Psoas muscle (tissue), 8 donors: Measurements from ENCODE around the gene AXIN1. TPM values are rescaled to one million over a fixed set of nuclear protein-coding genes. Genes with fewer than 3 reads are reported as not detected.
"Not testable (repeated sequence)": the region's sequence is repeated elsewhere in the genome, so short reads cannot be mapped to it uniquely, and the experiment has no call there.

Experiments
- ATAC-seq, 4 donors: fragments of 200-7000 bp; cut with Tn5 transposase; one replicate each; pipeline ENCODE4 v1.9.1; 2020; ENCODE audit warnings: moderate library complexity in 3 of 4, mild to moderate bottlenecking in 2 of 4
- DNase-seq, 2 donors: peaks; one replicate each; pipeline ENCODE4 v3.0.0-alpha.2; 2020
- H3K27ac ChIP-seq: fragments of 200-600 bp; one replicate; pipeline ENCODE4 v1.8.0; 2022
- H3K27me3 ChIP-seq, 3 donors: fragments of 200-600 bp in 1 of 3; one replicate each; pipeline versions ENCODE4 v1.6.1 to v1.8.0; 2013 to 2022; ENCODE audit warnings: low read length in 2 of 3, mild to moderate bottlenecking in 2 of 3, moderate library complexity in 1 of 3; ENCODE audit not compliant: insufficient read depth in 3 of 3
- H3K36me3 ChIP-seq, 2 donors: fragments of 200-600 bp in 1 of 2; one replicate each; pipeline versions ENCODE4 v1.6.1 to v1.8.0; 2013 to 2022; ENCODE audit warnings: low read depth in 1 of 2, mild to moderate bottlenecking in 1 of 2, moderate library complexity in 1 of 2; ENCODE audit not compliant: insufficient read depth in 1 of 2
- H3K4me1 ChIP-seq: fragments of 200-600 bp; one replicate; pipeline ENCODE4 v1.8.0; 2022
- H3K4me3 ChIP-seq: fragments of 200-600 bp; one replicate; pipeline ENCODE4 v1.8.0; 2022; ENCODE audit warnings: mild to moderate bottlenecking
- H3K9me3 ChIP-seq: fragments of 200-600 bp; one replicate; pipeline ENCODE4 v1.8.0; 2022
- WGBS, 3 donors: extraction: QIAGEN DNeasy Blood & Tissue Kit; methylation state at CpG; one replicate each; pipeline versions ENCODE4 v1.1.6 to v1.1.7; 2013; 5-methylcytosine and 5-hydroxymethylcytosine counted together
- intact Hi-C, 2 donors: fragments of 100-400 bp; cut with DNase I; formaldehyde crosslinking; loops; one replicate each; pipeline versions ENCODE4 v1.11.0 to v1.14.2; 2022
- polyA plus RNA-seq, 3 donors: library from polyadenylated mRNA; stranded (reverse); fragments of 200-250 nt; gene quantifications; one replicate each; pipeline ENCODE4 v1.2.3, GENCODE V29; 2013
- total RNA-seq, 4 donors: library from RNA; stranded (reverse); fragmentation: NEBNext Ultra II Directional in 2 of 4; extraction: Animal tissue kit (Norgen Biotek cat#: 25700) in 2 of 4; gene quantifications; one replicate each; pipeline versions ENCODE4 v1.2.1 to v1.2.4, GENCODE V29; 2021 to 2023
- TF ChIP-seq, protein P1 (sequence below): fragments of 200-600 bp; IDR thresholded peaks from one replicate; pipeline ENCODE4 v1.8.0; 2022; ENCODE audit warnings: antibody characterized with exemption
- donor health status: healthy with polysubstance abuse.
- donor health status: DM: no; HTN: no; CAD: no; lungs with moderate emphysema.
- donor health status: Bipolar disorder and iron deficiency.
- donor health status: healthy.
- donor health status: DM: yes; HTN: yes; CAD: no.
- donor health status: DM: no; HTN: no; CAD: no.
- donor health status: DM: no; HTN: no; CAD: no.
- donor health status: DM: yes; HTN: yes; CAD: no.

AXIN1 gene
- total and polyA plus RNA-seq, 7 donors, result 12.1 to 32.3 (median 23.2) TPM

DNA sequence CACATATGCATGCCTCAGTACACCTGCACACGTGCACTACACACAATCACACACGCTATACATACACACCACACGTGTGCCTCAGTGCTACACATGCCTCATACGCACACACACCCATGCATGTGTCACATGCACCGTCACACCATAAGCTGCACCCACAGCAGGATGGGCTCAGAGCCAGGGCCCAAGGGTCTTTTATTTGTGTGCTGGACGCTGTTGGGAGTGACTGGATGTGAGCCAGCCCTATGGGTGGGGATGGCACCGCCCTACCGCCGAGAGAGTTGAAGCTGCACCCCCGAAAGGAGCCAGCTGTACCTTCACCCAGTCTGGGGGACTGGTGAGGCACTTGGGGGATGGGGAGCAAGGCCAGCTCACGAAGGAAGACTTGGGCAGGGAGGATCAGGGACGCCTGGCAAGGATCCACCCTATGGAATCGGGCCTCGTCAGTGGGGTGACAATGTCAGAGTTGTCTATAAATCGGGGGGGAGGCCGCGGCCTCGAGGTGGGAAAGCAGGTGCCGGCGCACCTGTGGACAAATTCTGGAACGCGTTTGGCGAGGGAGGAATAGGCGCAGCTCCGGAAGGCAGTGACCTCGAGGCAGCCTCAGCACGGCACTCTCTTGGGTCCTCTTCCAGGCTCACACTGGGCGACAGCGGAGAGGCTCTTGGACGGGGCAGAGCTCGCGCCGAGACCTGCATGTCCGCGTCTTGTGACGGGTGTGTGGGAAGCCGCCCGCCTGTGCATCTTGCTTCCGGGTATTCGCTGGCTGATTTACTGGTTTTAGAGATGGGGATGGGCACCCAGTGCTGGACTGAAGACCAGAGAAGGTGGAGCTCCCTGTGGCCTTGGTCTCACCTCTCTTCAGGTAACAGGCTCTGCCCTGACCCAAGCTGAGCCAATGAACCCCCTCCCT, 84.1 kb downstream of the AXIN1 start:
- Histone ChIP-seq H3K9me3 (no peaks in the 10 kb centered on the region), H3K36me3 (peaks cover 0 to 27% of the 10 kb centered on the region in 2 donors), H3K27me3 (peaks cover 0 to 5% (median 0%) of the 10 kb centered on the region in 3 donors), H3K4me1 (no peaks in the 10 kb centered on the region), H3K27ac (no peak overlapping the region), H3K4me3 (no peak overlapping the region)
- TF ChIP-seq, protein P1, sequence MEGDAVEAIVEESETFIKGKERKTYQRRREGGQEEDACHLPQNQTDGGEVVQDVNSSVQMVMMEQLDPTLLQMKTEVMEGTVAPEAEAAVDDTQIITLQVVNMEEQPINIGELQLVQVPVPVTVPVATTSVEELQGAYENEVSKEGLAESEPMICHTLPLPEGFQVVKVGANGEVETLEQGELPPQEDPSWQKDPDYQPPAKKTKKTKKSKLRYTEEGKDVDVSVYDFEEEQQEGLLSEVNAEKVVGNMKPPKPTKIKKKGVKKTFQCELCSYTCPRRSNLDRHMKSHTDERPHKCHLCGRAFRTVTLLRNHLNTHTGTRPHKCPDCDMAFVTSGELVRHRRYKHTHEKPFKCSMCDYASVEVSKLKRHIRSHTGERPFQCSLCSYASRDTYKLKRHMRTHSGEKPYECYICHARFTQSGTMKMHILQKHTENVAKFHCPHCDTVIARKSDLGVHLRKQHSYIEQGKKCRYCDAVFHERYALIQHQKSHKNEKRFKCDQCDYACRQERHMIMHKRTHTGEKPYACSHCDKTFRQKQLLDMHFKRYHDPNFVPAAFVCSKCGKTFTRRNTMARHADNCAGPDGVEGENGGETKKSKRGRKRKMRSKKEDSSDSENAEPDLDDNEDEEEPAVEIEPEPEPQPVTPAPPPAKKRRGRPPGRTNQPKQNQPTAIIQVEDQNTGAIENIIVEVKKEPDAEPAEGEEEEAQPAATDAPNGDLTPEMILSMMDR, result no peak
- WGBS, 3 donors, result 61 to 65% (median 61%) methylated on average over 33 to 40 of the region's 40 CpGs
- peak in 1 of 2 donors; percentile 53 for DNase-seq
- intact Hi-C loops, result no loop called here
- ATAC-seq, result no peak

DNA sequence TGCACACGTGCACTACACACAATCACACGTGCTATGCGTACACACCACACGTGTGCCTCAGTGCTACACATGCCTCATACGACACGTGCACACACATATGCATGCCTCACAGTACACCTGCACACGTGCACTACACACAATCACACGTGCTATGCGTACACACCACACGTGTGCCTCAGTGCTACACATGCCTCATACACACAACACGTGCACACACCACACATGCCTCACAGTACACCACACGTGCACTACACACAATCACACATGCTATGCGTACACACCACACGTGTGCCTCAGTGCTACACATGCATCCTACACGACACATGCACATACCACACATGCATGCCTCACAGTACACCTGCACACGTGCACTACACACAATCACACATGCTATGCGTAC, 85.0 kb downstream of the AXIN1 start:
- 84 to 85% (median 85%) methylated on average over 17 of the region's 17 CpGs for WGBS, 3 donors
- H3K36me3 ChIP-seq, result peaks cover 0 to 35% of the 10 kb centered on the region in 2 donors
- H3K4me1 ChIP-seq, DNase-seq, H3K4me3 ChIP-seq, ATAC-seq, H3K9me3 ChIP-seq, H3K27me3 ChIP-seq, intact Hi-C loops, H3K27ac ChIP-seq: not testable (repeated sequence)

DNA sequence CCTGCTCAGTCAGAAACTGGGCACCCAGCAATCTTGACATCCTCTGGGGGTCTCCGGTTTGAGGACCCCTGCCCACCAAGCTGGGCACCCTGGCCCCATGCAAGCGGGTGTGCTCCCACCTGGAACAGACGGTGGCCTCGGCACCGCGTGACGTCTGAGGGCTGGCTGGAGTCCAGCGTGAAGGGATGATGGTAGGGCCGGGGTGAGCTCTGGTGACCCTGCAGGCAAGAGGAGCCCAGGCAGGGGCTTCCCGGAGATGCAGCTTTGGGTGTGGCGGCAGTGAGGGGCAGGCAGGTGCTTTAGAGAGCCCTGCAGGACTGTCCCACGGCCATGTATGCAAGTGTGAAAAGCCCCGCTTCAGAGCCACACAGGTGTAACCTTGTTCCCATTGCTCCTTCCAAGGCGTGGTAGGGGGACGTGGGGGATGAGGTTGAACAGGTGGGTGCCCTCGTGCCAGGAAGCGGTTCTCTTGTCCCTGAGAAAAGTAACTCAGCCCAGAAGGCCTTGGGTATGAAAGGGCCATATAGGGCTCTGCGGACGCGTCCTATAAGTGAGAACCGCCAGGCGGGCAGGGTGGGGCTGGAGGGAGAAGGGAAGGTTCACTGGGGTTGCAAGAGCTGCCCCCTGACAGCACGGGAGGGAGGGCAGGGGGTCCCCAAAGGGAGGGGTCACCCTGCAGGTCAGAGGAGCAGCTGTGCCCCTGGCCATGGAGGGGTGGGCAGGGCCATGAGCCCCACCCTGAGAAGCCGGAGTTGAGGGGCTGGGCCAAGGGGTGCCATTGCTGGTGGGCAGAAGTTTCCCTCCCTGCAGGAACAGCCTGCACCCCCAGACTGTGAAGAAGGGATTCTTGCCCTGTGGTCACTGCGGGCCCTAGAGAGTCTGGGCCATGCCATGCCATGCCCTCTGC, 86.0 kb downstream of the AXIN1 start:
- peak in 2 of 4 donors; percentile 18 to 21 for ATAC-seq
- TF ChIP-seq, protein P1, result no peak
- Histone ChIP-seq H3K36me3 (peaks cover 4 to 46% of the 10 kb centered on the region in 2 donors), H3K4me3 (no peak overlapping the region), H3K27ac (no peak overlapping the region), H3K9me3 (no peaks in the 10 kb centered on the region), H3K27me3 (no peaks in the 10 kb centered on the region), H3K4me1 (no peaks in the 10 kb centered on the region)
- WGBS, 3 donors, result 65 to 70% (median 66%) methylated on average over 25 of the region's 25 CpGs
- intact Hi-C loops, result no loop called here
- DNase-seq, result no peak

DNA sequence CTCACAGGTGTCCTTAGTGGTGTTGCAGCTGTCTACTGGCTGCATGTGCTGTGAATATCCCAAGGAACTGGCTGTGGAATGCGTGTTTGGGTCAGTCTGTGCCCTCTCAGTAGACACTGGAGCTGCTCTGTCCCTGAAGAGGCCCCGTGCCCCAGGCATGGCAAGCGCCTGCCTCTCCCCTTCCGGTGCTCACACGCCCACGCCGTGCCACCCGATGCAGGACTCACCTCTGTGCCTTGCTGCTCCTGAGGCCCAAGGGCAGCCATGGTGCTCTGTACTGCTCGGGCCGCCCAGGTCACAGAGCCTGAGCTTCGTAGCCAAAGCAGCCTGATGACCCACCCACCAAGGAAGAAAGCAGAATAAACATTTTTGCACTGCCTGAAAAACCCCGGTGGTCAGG, 86.8 kb downstream of the AXIN1 start:
- H3K9me3 ChIP-seq, result no peaks in the 10 kb centered on the region
- intact Hi-C loops, result no loop called here
- ATAC-seq (peak in 2 of 4 donors; percentile 41 to 52), DNase-seq (no peak)
- H3K4me1 ChIP-seq, result no peaks in the 10 kb centered on the region
- H3K27me3 ChIP-seq, result no peaks in the 10 kb centered on the region
- 52 to 70% (median 66%) methylated on average over 11 to 12 of the region's 12 CpGs for WGBS, 3 donors
- no peak overlapping the region for H3K4me3 ChIP-seq
- TF ChIP-seq, protein P1, result no peak
- peaks cover 7 to 54% of the 10 kb centered on the region in 2 donors for H3K36me3 ChIP-seq
- no peak overlapping the region for H3K27ac ChIP-seq
